Measurements from ENCODE around the gene PPRC1.

Gene PPRC1

GRCh38 chr10:102153093-102153620 is 20.3 kb downstream of the PPRC1 start:
- TF ChIP-seq CTCF (IDR thresholded peaks at IDR 0.05): no peak
- Histone ChIP-seq H3K27me3 (no peaks in the 10 kb centered on the region), H3K9me3 (no peaks in the 10 kb centered on the region), H3K36me3 (peaks cover 11% of the 10 kb centered on the region), H3K4me1 (ENCODE audit: control insufficient read depth in 1 of 2, insufficient read depth in 1 of 2, low read depth in 1 of 2, low read length in 1 of 2) (peaks cover 11 to 18% of the 10 kb centered on the region in 2 experiments), H3K4me3 (ENCODE audit: low read depth in 1 of 2, low read length in 1 of 2) (peak overlapping the region; percentile 80 to 94), H3K27ac (peak overlapping the region; percentile 80)

- Histone ChIP-seq H3K36me3 (peaks cover 19% of the 10 kb centered on the region), H3K27me3 (no peaks in the 10 kb centered on the region)
These were observed 21.8 kb downstream of the PPRC1 start for GRCh38 chr10:102154466-102155116.

GRCh38 chr10:102157224-102157623 is 24.4 kb downstream of the PPRC1 start:
- Histone ChIP-seq H3K36me3 (peaks cover 44% of the 10 kb centered on the region), H3K4me3 (ENCODE audit: low read depth in 1 of 2, low read length in 1 of 2) (no peak overlapping the region), H3K9me3 (no peaks in the 10 kb centered on the region), H3K27ac (no peak overlapping the region), H3K4me1 (ENCODE audit: control insufficient read depth in 1 of 2, insufficient read depth in 1 of 2, low read depth in 1 of 2, low read length in 1 of 2) (peaks cover 11 to 12% of the 10 kb centered on the region in 2 experiments), H3K27me3 (no peaks in the 10 kb centered on the region)
- TF ChIP-seq CTCF (IDR thresholded peaks at IDR 0.05): no peak

More at GRCh38 chr10:102154466-102155116, 21.8 kb downstream of the PPRC1 start:
- Histone ChIP-seq H3K4me3 (ENCODE audit: low read depth in 1 of 2, low read length in 1 of 2) (no peak overlapping the region), H3K9me3 (no peaks in the 10 kb centered on the region), H3K27ac (no peak overlapping the region), H3K4me1 (ENCODE audit: control insufficient read depth in 1 of 2, insufficient read depth in 1 of 2, low read depth in 1 of 2, low read length in 1 of 2) (peaks cover 11 to 18% of the 10 kb centered on the region in 2 experiments)
- no peak for TF ChIP-seq CTCF (IDR thresholded peaks at IDR 0.05)

- Histone ChIP-seq H3K4me3 (ENCODE audit: low read depth in 1 of 2, low read length in 1 of 2) (no peak overlapping the region), H3K27me3 (no peaks in the 10 kb centered on the region), H3K27ac (no peak overlapping the region), H3K4me1 (ENCODE audit: control insufficient read depth in 1 of 2, insufficient read depth in 1 of 2, low read depth in 1 of 2, low read length in 1 of 2) (no peaks in the 10 kb centered on the region), H3K36me3 (peaks cover 52% of the 10 kb centered on the region), H3K9me3 (no peaks in the 10 kb centered on the region)
- no peak for TF ChIP-seq CTCF (IDR thresholded peaks at IDR 0.05)
These were observed 26.3 kb downstream of the PPRC1 start for GRCh38 chr10:102159051-102159597.

GRCh38 chr10:102159831-102160230 is 27.0 kb downstream of the PPRC1 start:
- H3K4me3 ChIP-seq (ENCODE audit: low read depth in 1 of 2, low read length in 1 of 2): no peak overlapping the region
- no peaks in the 10 kb centered on the region for H3K9me3 ChIP-seq
- no peak for TF ChIP-seq CTCF (IDR thresholded peaks at IDR 0.05)
- H3K27me3 ChIP-seq: no peaks in the 10 kb centered on the region
- peaks cover 52% of the 10 kb centered on the region for H3K36me3 ChIP-seq
- no peaks in the 10 kb centered on the region for H3K4me1 ChIP-seq (ENCODE audit: control insufficient read depth in 1 of 2, insufficient read depth in 1 of 2, low read depth in 1 of 2, low read length in 1 of 2)
- H3K27ac ChIP-seq: no peak overlapping the region

Data from neutrophil (primary cell).